ENCODE data around the gene ZEB2. TPM values are rescaled to one million over a fixed set of nuclear protein-coding genes. Genes with fewer than 3 reads are reported as not detected.

The ZEB2 gene
- total RNA-seq, 2 experiments from 2014 or later = 4.0 to 16.9 TPM

- Histone ChIP-seq H2AFZ (ENCODE audit: low read length) (no peak overlapping the region), H3K79me2 (ENCODE audit: insufficient read depth, low read depth, low read length) (no peaks in the 10 kb centered on the region), H3K27ac (ENCODE audit: low read depth, low read length, poor library complexity, severe bottlenecking) (no peak overlapping the region), H3K9me3 (ENCODE audit: low read length) (no peaks in the 10 kb centered on the region), H3K36me3 (ENCODE audit: insufficient read depth, low read length) (no peaks in the 10 kb centered on the region), H4K20me1 (ENCODE audit: insufficient read depth, low read length) (no peaks in the 10 kb centered on the region), H3K4me2 (ENCODE audit: low read length) (no peak overlapping the region), H3K9me2 (ENCODE audit: insufficient read depth, low read length) (no peaks in the 10 kb centered on the region), H3K4me3 (ENCODE audit: low read depth, low read length, poor library complexity, severe bottlenecking) (no peak overlapping the region), H3K4me1 (ENCODE audit: insufficient read depth, low read length, poor library complexity, severe bottlenecking) (peaks cover 16% of the 10 kb centered on the region)
- ChIA-PET CTCF (ENCODE audit: unreplicated experiment) (no interaction called here), POLR2A (interaction anchor here (1.8 kb wide), 1 partner anchor 13 kb away, joined by 6 read pairs; no protein-coding TSS in a partner anchor)
- TF ChIP-seq EZH2phosphoT487 (IDR thresholded peaks at IDR 0.05; ENCODE audit: borderline replicate concordance, low read depth, low read length) = no peak
- no peak for TF ChIP-seq CTCF (conservative IDR thresholded peaks at IDR 0.05; ENCODE audit: low read length)
- BruUV-seq (replicated peaks) = no TSS peak
- intact Hi-C loops (cut with micrococcal nuclease; ENCODE audit: unreplicated experiment) = no loop called here
- no peak for DNase-seq (ENCODE audit: low spot score)
Observed at GRCh38 chr2:144424559-144425240, 95.2 kb downstream of the ZEB2 start.

GRCh38 chr2:144421606-144422510 lies 98.1 kb downstream of the ZEB2 start:
- no peak overlapping the region for H3K27ac ChIP-seq (ENCODE audit: low read depth, low read length, poor library complexity, severe bottlenecking)
- intact Hi-C loops (cut with micrococcal nuclease; ENCODE audit: unreplicated experiment) = no loop called here
- H2AFZ ChIP-seq (ENCODE audit: low read length) = no peak overlapping the region
- no peaks in the 10 kb centered on the region for H3K79me2 ChIP-seq (ENCODE audit: insufficient read depth, low read depth, low read length)
- DNase-seq (ENCODE audit: low spot score) = no peak
- POLR2A ChIA-PET = interaction anchor here (0.7 to 1.2 kb wide), 7 partner anchors 13 to 611 kb away, joined by 3 to 5 read pairs (median 3); no protein-coding TSS in a partner anchor
- no peaks in the 10 kb centered on the region for H4K20me1 ChIP-seq (ENCODE audit: insufficient read depth, low read length)
- H3K9me2 ChIP-seq (ENCODE audit: insufficient read depth, low read length) = no peaks in the 10 kb centered on the region
- peaks cover 4% of the 10 kb centered on the region; the same call in 1 of the 2 replicates for H3K9me3 ChIP-seq (ENCODE audit: low read length)
- no peak for TF ChIP-seq CTCF (conservative IDR thresholded peaks at IDR 0.05; ENCODE audit: low read length)
- no peak for TF ChIP-seq EZH2phosphoT487 (IDR thresholded peaks at IDR 0.05; ENCODE audit: borderline replicate concordance, low read depth, low read length)
- no peak overlapping the region for H3K4me3 ChIP-seq (ENCODE audit: low read depth, low read length, poor library complexity, severe bottlenecking)
- CTCF ChIA-PET (ENCODE audit: unreplicated experiment) = no interaction called here
- H3K4me2 ChIP-seq (ENCODE audit: low read length) = no peak overlapping the region
- BruUV-seq (replicated peaks) = no TSS peak
- no peaks in the 10 kb centered on the region for H3K36me3 ChIP-seq (ENCODE audit: insufficient read depth, low read length)
- peaks cover 15% of the 10 kb centered on the region for H3K4me1 ChIP-seq (ENCODE audit: insufficient read depth, low read length, poor library complexity, severe bottlenecking)

Data from OCI-LY7 (cell line).